Measurements from ENCODE around the gene CMIP.
A peak's percentile ranks its signal among the peaks of the same experiment; 100 is the strongest.

DNA sequence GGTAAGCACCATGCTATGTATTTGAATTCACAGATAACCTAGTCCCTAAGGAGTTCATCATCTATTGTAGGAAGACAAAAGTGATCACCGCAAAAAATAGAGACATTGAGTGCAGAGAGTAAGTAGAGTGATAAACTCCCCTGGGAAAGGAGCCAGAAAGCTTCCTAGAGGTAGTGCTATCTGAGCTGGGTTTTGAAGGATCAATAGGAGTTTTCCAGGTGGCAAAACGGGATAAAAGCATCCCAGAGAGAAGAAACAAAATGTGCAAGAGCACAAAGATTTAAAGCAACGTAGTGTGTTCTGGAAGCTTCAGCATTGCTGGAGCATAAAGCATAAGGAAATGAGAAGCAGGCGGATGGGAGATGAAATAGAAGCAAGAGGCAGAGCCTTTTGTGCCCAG, 213.8 kb downstream of the CMIP start:
- TF ChIP-seq, protein P1, sequence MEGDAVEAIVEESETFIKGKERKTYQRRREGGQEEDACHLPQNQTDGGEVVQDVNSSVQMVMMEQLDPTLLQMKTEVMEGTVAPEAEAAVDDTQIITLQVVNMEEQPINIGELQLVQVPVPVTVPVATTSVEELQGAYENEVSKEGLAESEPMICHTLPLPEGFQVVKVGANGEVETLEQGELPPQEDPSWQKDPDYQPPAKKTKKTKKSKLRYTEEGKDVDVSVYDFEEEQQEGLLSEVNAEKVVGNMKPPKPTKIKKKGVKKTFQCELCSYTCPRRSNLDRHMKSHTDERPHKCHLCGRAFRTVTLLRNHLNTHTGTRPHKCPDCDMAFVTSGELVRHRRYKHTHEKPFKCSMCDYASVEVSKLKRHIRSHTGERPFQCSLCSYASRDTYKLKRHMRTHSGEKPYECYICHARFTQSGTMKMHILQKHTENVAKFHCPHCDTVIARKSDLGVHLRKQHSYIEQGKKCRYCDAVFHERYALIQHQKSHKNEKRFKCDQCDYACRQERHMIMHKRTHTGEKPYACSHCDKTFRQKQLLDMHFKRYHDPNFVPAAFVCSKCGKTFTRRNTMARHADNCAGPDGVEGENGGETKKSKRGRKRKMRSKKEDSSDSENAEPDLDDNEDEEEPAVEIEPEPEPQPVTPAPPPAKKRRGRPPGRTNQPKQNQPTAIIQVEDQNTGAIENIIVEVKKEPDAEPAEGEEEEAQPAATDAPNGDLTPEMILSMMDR (IDR thresholded peaks at IDR 0.05; ENCODE audit: poor library complexity, severe bottlenecking): peak; percentile 12
- TF ChIP-seq EP300 (conservative IDR thresholded peaks at IDR 0.05; ENCODE audit: poor library complexity, severe bottlenecking) (no peak), POLR2AphosphoS5 (IDR thresholded peaks at IDR 0.05) (peak; percentile 22), TAF1 (IDR thresholded peaks at IDR 0.05; ENCODE audit: low read depth) (no peak)
